BE2C (cell line): Measurements from ENCODE around the gene MEGF9.

Experiments
- DNase-seq: peaks from one replicate; pipeline ENCODE4 v3.0.0-alpha.2; 2020
- H3K27me3 ChIP-seq: fragments of 250-450 bp; sonication (Bioruptor Pico); 2 replicates; pipeline ENCODE4 v1.5.1; 2020; ENCODE audit warnings: mild to moderate bottlenecking
- H3K36me3 ChIP-seq: fragments of 250-450 bp; sonication (Bioruptor Pico); 2 replicates; pipeline ENCODE4 v1.5.1; 2020; ENCODE audit warnings: mild to moderate bottlenecking
- H3K4me1 ChIP-seq: fragments of 250-450 bp; sonication (Bioruptor Pico); 2 replicates; pipeline ENCODE4 v1.5.1; 2020
- H3K4me3 ChIP-seq: 2 replicates; pipeline ENCODE4 v1.5.1; 2011; ENCODE audit warnings: low read depth, low read length
- H3K9me3 ChIP-seq: fragments of 250-450 bp; sonication (Bioruptor Pico); 2 replicates; pipeline ENCODE4 v1.5.1; 2020
- CTCF ChIP-seq: IDR thresholded peaks from 2 replicates; pipeline ENCODE4 v1.5.1; 2012; ENCODE audit warnings: mild to moderate bottlenecking, low read depth, low read length

Gene MEGF9

GRCh38 chr9:120574473-120574872 is 139.8 kb downstream of the MEGF9 start:
- TF ChIP-seq CTCF: no peak
- Histone ChIP-seq H3K9me3 (no peaks in the 10 kb centered on the region), H3K4me1 (no peaks in the 10 kb centered on the region), H3K27me3 (no peaks in the 10 kb centered on the region), H3K36me3 (peaks cover 38% of the 10 kb centered on the region), H3K4me3 (no peak overlapping the region)
- no peak for DNase-seq

GRCh38 chr9:120572472-120572871 is 141.8 kb downstream of the MEGF9 start:
- no peaks in the 10 kb centered on the region for H3K9me3 ChIP-seq
- H3K4me1 ChIP-seq: no peaks in the 10 kb centered on the region
- H3K36me3 ChIP-seq: peaks cover 56% of the 10 kb centered on the region

DNA sequence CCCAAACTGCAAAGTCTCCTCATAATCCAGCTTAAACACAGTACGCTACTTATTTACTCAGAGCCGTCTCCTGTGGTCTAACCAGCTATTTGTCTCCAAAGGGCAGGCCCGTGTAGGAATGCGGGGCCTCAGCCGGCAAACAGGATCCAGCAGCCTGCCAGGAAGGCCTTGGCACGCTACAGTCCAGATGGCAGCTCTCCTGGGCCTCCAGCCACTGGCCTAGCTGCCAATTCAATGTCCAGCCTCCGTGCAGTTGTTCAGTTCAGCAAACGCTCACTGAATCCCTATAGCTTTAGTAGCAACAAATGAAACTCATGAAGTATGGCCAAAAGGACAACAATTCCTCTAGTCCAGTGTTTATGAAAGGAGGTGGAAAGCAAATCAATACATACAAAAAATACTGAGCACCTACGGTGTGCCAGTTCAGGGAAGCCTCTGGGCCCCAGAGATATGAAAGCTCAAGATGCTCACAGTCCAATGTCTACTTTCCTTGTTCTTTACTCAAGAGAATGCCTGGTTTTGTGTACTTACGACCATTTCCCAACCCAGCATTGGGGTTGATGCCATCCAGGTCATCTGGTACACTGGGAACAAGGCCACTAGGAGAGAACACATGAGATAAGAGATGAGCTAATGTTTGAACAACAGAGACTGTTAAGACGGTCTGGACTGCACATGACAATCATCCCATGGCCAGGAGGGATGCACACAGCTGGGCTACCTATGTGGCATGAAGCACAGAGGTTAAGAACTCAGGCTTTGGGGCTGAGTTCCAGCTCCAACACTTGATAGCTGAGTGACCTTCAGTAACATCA is 142.6 kb downstream of the MEGF9 start:
- no peak for DNase-seq
- peaks cover 61% of the 10 kb centered on the region for H3K36me3 ChIP-seq
- H3K4me3 ChIP-seq: no peak overlapping the region
- no peaks in the 10 kb centered on the region for H3K4me1 ChIP-seq
- no peaks in the 10 kb centered on the region for H3K27me3 ChIP-seq
- no peak for TF ChIP-seq CTCF
- H3K9me3 ChIP-seq: no peaks in the 10 kb centered on the region

More at GRCh38 chr9:120572472-120572871, 141.8 kb downstream of the MEGF9 start:
- H3K27me3 ChIP-seq: no peaks in the 10 kb centered on the region
- no peak for DNase-seq
- no peak overlapping the region for H3K4me3 ChIP-seq
- no peak for TF ChIP-seq CTCF

DNA sequence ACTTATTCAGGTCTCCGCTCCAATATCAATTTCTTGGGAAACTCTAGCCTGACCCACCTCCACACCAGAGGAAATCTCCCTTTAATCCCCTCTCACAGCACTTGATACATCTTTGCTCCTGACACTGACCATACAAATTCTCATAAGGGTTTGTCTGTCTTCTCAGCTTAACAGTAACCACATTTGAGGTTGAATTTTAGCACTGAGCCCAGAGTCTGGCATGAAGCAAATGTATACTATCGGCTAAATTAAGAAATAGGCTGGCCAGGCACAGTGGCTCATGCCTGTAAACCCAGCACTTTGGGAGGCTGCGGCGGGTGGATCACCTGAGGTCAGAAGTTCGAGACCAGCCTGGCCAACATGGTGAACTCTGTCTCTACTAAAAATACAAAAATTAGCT is 144.0 kb downstream of the MEGF9 start:
- no peak for DNase-seq
- no peaks in the 10 kb centered on the region for H3K27me3 ChIP-seq
- TF ChIP-seq CTCF: no peak
- H3K36me3 ChIP-seq: peaks cover 72% of the 10 kb centered on the region
- H3K4me3 ChIP-seq: no peak overlapping the region
- H3K9me3 ChIP-seq: no peaks in the 10 kb centered on the region
- H3K4me1 ChIP-seq: no peaks in the 10 kb centered on the region

GRCh38 chr9:120569556-120569955 is 144.7 kb downstream of the MEGF9 start:
- H3K36me3 ChIP-seq: peaks cover 80% of the 10 kb centered on the region
- no peak for DNase-seq

More at GRCh38 chr9:120569556-120569955, 144.7 kb downstream of the MEGF9 start:
- Histone ChIP-seq H3K4me1 (no peaks in the 10 kb centered on the region), H3K4me3 (no peak overlapping the region), H3K27me3 (no peaks in the 10 kb centered on the region), H3K9me3 (no peaks in the 10 kb centered on the region)
- no peak for TF ChIP-seq CTCF
